Vagina (tissue), 2 donors: Measurements from ENCODE around the gene MMP28. TPM values are rescaled to one million over a fixed set of nuclear protein-coding genes. Genes with fewer than 3 reads are reported as not detected.

Experiments used
- DNase-seq, 2 donors: peaks; one replicate each; pipeline ENCODE4 v3.0.0-alpha.2; 2017; ENCODE audit errors: extremely low spot score in 2 of 2
- H3K27ac ChIP-seq: fragments of 200-600 bp; sonication (generic); one replicate; pipeline ENCODE4 v1.5.1; 2019
- H3K27me3 ChIP-seq: fragments of 200-600 bp; sonication (generic); one replicate; pipeline ENCODE4 v1.5.1; 2019
- H3K36me3 ChIP-seq, 2 donors: fragments of 200-600 bp; sonication (generic); one replicate each; pipeline ENCODE4 v1.5.1; 2017 to 2019
- H3K4me1 ChIP-seq: fragments of 200-600 bp; sonication (generic); one replicate; pipeline ENCODE4 v1.5.1; 2019
- H3K4me3 ChIP-seq, 2 donors: fragments of 200-600 bp; sonication (generic); 1 replicate in 1 of 2; 2 replicates in 1 of 2; pipeline ENCODE4 v1.5.1; 2016 to 2019
- H3K9me3 ChIP-seq: fragments of 200-600 bp; sonication (generic); one replicate; pipeline ENCODE4 v1.5.1; 2019
- CTCF ChIP-seq, 3 experiments: fragments of 450-650 bp in 2 of 3; fragments of 200-600 bp in 1 of 3; sonication (generic) in 1 of 3; IDR thresholded peaks; one replicate each; pipeline ENCODE4 v1.5.1; 2017 to 2019; ENCODE audit warnings: antibody characterized with exemption in 3 of 3, mild to moderate bottlenecking in 2 of 3, moderate library complexity in 2 of 3
- POLR2A ChIP-seq, 2 donors: fragments of 450-650 bp; IDR thresholded peaks; one replicate each; pipeline ENCODE4 v1.6.1; 2017; ENCODE audit warnings: antibody characterized with exemption in 2 of 2, mild to moderate bottlenecking in 2 of 2, moderate library complexity in 2 of 2
- POLR2AphosphoS5 ChIP-seq, 2 donors: sonication (generic); formaldehyde crosslinking; IDR thresholded peaks; one replicate each; pipeline ENCODE4 v1.9.0; 2017; ENCODE audit warnings: antibody characterized with exemption in 2 of 2, mild to moderate bottlenecking in 2 of 2, low read depth in 1 of 2; ENCODE audit not compliant: insufficient read depth in 1 of 2
- intact Hi-C: fragments of 100-400 bp; cut with DNase I; formaldehyde crosslinking; loops from one replicate; pipeline ENCODE4 v1.15.1; 2023
- total RNA-seq: library from RNA; depleted of rRNA; stranded (reverse); fragments of >200 nt; gene quantifications from one replicate; pipeline ENCODE4 v1.2.3, GENCODE V29; 2016

The MMP28 gene
- total RNA-seq, 1 donor from 2014 or later = 32.2 TPM

GRCh38 chr17:35765756-35766488, 29.5 kb downstream of the MMP28 start:
- H3K9me3 ChIP-seq = no peaks in the 10 kb centered on the region
- no peaks in the 10 kb centered on the region for H3K36me3 ChIP-seq
- peaks cover 12% of the 10 kb centered on the region for H3K4me1 ChIP-seq
- H3K27ac ChIP-seq = no peak overlapping the region
- no peak overlapping the region for H3K4me3 ChIP-seq
- no peak for TF ChIP-seq POLR2AphosphoS5 (IDR thresholded peaks at IDR 0.05; ENCODE audit: insufficient read depth in 1 of 2, low read depth in 1 of 2)
- no peak for TF ChIP-seq CTCF (IDR thresholded peaks at IDR 0.05)
- no peak for TF ChIP-seq POLR2A (IDR thresholded peaks at IDR 0.05)
- intact Hi-C loops = loop anchor here (2.0 kb wide), 1 partner anchor 39 kb away; no protein-coding TSS in a partner anchor
- DNase-seq = no peak
- no peaks in the 10 kb centered on the region for H3K27me3 ChIP-seq

GRCh38 chr17:35765086-35765710, 30.2 kb downstream of the MMP28 start:
- Histone ChIP-seq H3K4me1 (peaks cover 12% of the 10 kb centered on the region), H3K36me3 (no peaks in the 10 kb centered on the region), H3K4me3 (no peak overlapping the region), H3K9me3 (no peaks in the 10 kb centered on the region), H3K27ac (no peak overlapping the region), H3K27me3 (no peaks in the 10 kb centered on the region)
- DNase-seq = no peak
- intact Hi-C loops = loop anchor here (2.0 kb wide), 1 partner anchor 40 kb away; no protein-coding TSS in a partner anchor
- TF ChIP-seq CTCF (IDR thresholded peaks at IDR 0.05) (no peak), POLR2A (IDR thresholded peaks at IDR 0.05) (no peak), POLR2AphosphoS5 (IDR thresholded peaks at IDR 0.05; ENCODE audit: insufficient read depth in 1 of 2, low read depth in 1 of 2) (no peak)

DNA sequence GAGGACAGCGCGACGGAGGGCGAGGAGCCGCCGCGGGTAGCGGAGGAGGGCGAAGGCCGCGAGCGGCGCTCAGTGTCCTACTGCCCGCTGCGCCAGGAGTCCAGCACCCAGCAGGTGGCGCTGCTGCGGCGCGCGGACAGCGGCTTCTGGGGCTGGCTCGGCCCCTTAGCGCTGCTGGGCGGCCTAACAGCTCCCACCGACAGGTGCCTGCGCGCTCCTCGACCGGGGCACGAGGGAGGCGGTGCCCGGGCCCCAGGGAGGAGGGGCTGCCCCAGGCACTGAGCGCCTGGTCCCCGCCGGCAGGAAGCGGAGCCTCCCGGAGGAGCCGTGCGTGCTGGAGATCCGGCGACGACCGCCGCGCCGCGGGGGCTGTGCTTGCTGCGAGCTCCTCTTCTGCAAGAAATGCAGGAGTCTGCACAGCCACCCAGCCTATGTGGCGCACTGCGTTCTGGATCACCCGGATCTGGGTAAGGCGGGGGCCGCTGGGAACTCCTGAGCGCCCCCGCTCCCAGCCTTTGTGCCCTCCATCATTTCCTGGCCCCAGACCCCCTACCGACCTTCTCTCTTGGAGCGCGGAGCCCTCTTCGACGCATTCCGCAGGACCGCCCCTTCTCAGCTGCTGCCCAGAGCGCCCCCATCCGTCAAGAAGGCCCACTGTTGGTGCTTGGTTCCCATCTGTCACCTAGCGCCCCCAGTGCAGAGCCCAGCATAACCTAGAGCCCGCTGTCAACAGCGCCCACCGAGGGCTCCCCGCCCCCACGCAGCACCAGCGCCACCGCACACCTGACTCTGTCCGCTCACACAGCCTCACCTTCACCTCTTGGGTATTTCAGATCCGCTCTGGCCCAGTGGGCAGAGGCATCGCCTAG, 31.1 kb downstream of the MMP28 start:
- TF ChIP-seq CTCF (IDR thresholded peaks at IDR 0.05) (peak; percentile 84 to 95 (median 89)), POLR2A (IDR thresholded peaks at IDR 0.05) (no peak), POLR2AphosphoS5 (IDR thresholded peaks at IDR 0.05; ENCODE audit: insufficient read depth in 1 of 2, low read depth in 1 of 2) (peak in 1 of 2 donors; percentile 35)
- no peaks in the 10 kb centered on the region for H3K9me3 ChIP-seq
- H3K4me1 ChIP-seq = peaks cover 12% of the 10 kb centered on the region
- DNase-seq = no peak
- intact Hi-C loops = loop anchor here (2.0 kb wide), 1 partner anchor 40 kb away; no protein-coding TSS in a partner anchor
- H3K27ac ChIP-seq = no peak overlapping the region
- H3K4me3 ChIP-seq = peak overlapping the region; percentile 35 to 47
- H3K36me3 ChIP-seq = no peaks in the 10 kb centered on the region
- no peaks in the 10 kb centered on the region for H3K27me3 ChIP-seq

DNA sequence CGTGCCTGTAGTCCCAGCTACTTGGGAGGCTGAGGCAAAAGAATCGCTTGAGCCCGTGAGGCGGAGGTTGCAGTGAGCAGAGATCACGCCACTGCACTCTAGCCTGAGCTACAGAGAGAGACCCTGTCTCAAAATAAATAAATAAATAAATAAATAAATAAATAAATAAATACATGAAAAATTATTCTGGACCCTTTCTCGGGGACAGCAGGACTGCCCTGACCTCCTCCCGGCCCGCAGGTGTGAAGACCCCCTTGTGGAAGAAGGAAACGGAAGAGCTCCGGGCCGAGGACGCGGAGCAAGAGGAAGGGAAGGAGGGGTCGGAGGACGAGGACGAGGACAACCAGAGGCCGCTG, 31.7 kb downstream of the MMP28 start:
- Histone ChIP-seq H3K27me3 (no peaks in the 10 kb centered on the region), H3K4me1 (peaks cover 12% of the 10 kb centered on the region), H3K9me3 (no peaks in the 10 kb centered on the region), H3K27ac (no peak overlapping the region), H3K36me3 (no peaks in the 10 kb centered on the region), H3K4me3 (peak overlapping the region; percentile 35 to 47)
- DNase-seq = no peak
- no peak for TF ChIP-seq POLR2AphosphoS5 (IDR thresholded peaks at IDR 0.05; ENCODE audit: insufficient read depth in 1 of 2, low read depth in 1 of 2)
- no peak for TF ChIP-seq CTCF (IDR thresholded peaks at IDR 0.05)
- TF ChIP-seq POLR2A (IDR thresholded peaks at IDR 0.05) = no peak
- intact Hi-C loops = loop anchor here (2.0 kb wide), 1 partner anchor 41 kb away; no protein-coding TSS in a partner anchor
